ENCODE data around the gene MDK. TPM values are rescaled to one million over a fixed set of nuclear protein-coding genes. Genes with fewer than 3 reads are reported as not detected.

Gene MDK
- total RNA-seq, 1 experiment from 2014 or later = 286 TPM

DNA sequence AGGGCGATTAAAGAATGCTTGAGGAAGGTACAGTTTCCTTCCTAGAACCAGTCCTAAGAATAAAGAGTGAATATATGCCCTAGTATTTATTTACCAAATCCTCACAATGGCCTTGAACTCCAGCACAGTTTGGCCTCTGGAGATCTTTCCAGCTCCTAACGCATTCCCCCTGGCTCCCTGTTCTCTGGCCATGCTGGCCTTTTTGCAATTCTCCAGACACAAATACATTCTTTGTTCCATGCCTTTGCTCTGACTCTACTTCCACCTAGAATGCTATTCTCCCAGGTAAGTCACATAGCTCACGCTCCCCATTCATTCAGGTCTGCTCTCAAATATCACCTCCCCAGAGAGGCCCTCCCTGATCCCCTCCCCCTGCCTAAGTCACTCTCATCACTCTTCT is 37.9 kb upstream of the MDK start:
- H3K27ac ChIP-seq (ENCODE audit: low read depth, low read length) = no peak overlapping the region
- ChIA-PET CTCF (interaction anchor here (1.1 to 2.3 kb wide), 2 partner anchors 28 to 105 kb away, joined by 3 to 8 read pairs; no protein-coding TSS in a partner anchor), RAD21 (ENCODE audit: low non-redundant PET in 1 of 2, low total read pairs in 2 of 2, uncharacterized antibody in 2 of 2, unreplicated experiment in 2 of 2) (no interaction called here), POLR2A (interaction anchor here (0.7 to 1.3 kb wide), 2 partner anchors 35 to 100 kb away, joined by 3 to 4 read pairs; no protein-coding TSS in a partner anchor)
- H3K9ac ChIP-seq (ENCODE audit: low read length) = no peak overlapping the region
- H3K9me2 ChIP-seq (ENCODE audit: insufficient read depth) = no peaks in the 10 kb centered on the region
- no peaks in the 10 kb centered on the region for H3K27me3 ChIP-seq (ENCODE audit: insufficient read depth, low read length)
- H3K9me3 ChIP-seq (ENCODE audit: control insufficient read depth in 1 of 2, insufficient read depth in 1 of 2, low read depth in 1 of 2, low read length in 2 of 2) = no peaks in the 10 kb centered on the region
- no peaks in the 10 kb centered on the region for H3K36me3 ChIP-seq (ENCODE audit: control insufficient read depth in 1 of 2, insufficient read depth in 2 of 2, low read length in 2 of 2)
- peaks cover 7 to 24% of the 10 kb centered on the region in 2 experiments; a peak in 3 of 4 replicates for H3K4me1 ChIP-seq (ENCODE audit: control insufficient read depth in 1 of 2, insufficient read depth in 2 of 2, low read length in 2 of 2)
- H3K4me3 ChIP-seq (replicated peaks in 1 of 2; ENCODE audit: low read depth in 1 of 2, low read length in 2 of 2) = no peak overlapping the region
- intact Hi-C loops (cut with micrococcal nuclease) = no loop called here
- ATAC-seq (no peak), DNase-seq (ENCODE audit: low read depth, low spot score) (no peak)
- no peaks in the 10 kb centered on the region for H4K20me1 ChIP-seq (ENCODE audit: insufficient read depth)
- peaks cover 10% of the 10 kb centered on the region for H3K79me2 ChIP-seq (ENCODE audit: insufficient read depth, low read length)
- BruUV-seq (replicated peaks) = no TSS peak
- no peak overlapping the region for H2AFZ ChIP-seq (ENCODE audit: low read depth, low read length, poor library complexity, severe bottlenecking)
- no peak for TF ChIP-seq JUND (IDR thresholded peaks at IDR 0.05)
- TF ChIP-seq YY1 (IDR thresholded peaks at IDR 0.05; ENCODE audit: extremely low read depth, insufficient replicate concordance, low read depth, low read length) = no peak
- no peak for TF ChIP-seq ZFX (IDR thresholded peaks at IDR 0.05)
- no peak for TF ChIP-seq EGR1 (IDR thresholded peaks at IDR 0.05; ENCODE audit: low read depth)
- TF ChIP-seq CBX3 (IDR thresholded peaks at IDR 0.05; ENCODE audit: low read depth) = no peak
- no peak for TF ChIP-seq EZH2phosphoT487 (IDR thresholded peaks at IDR 0.05; ENCODE audit: borderline replicate concordance)
- TF ChIP-seq, protein P1, sequence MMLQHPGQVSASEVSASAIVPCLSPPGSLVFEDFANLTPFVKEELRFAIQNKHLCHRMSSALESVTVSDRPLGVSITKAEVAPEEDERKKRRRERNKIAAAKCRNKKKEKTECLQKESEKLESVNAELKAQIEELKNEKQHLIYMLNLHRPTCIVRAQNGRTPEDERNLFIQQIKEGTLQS (IDR thresholded peaks at IDR 0.05) = no peak
- TF ChIP-seq CEBPB (IDR thresholded peaks at IDR 0.05; ENCODE audit: low read depth) = no peak
- no peak for TF ChIP-seq ZNF274 (IDR thresholded peaks at IDR 0.05; ENCODE audit: low read depth, low read length)
- TF ChIP-seq SIN3A (IDR thresholded peaks at IDR 0.05; ENCODE audit: low read depth) = no peak
- no peak for TF ChIP-seq POLR2A (IDR thresholded peaks at IDR 0.05; ENCODE audit: borderline replicate concordance, extremely low read depth, insufficient read depth, insufficient read length)
- no peak for TF ChIP-seq SP1 (IDR thresholded peaks at IDR 0.05; ENCODE audit: low read depth)
- TF ChIP-seq ZBTB33 (IDR thresholded peaks at IDR 0.05; ENCODE audit: extremely low read depth, insufficient replicate concordance, low read length) = no peak
- TF ChIP-seq SRF (IDR thresholded peaks at IDR 0.05; ENCODE audit: low read depth) = no peak
- TF ChIP-seq RAD21 (IDR thresholded peaks at IDR 0.05; ENCODE audit: low read depth) = no peak
- no peak overlapping the region for H3K4me2 ChIP-seq (ENCODE audit: low read length)
